ENCODE data around the gene CDCA7.

- no peak for TF ChIP-seq CTCF (IDR thresholded peaks at IDR 0.05)
- TF ChIP-seq POLR2A (IDR thresholded peaks at IDR 0.05) = no peak
Observed at GRCh38 chr2:173388795-173389194, 34.1 kb downstream of the CDCA7 start.
